Fibroblast of villous mesenchyme (primary cell): Measurements from ENCODE around the gene CEP250. TPM values are rescaled to one million over a fixed set of nuclear protein-coding genes. Genes with fewer than 3 reads are reported as not detected.

Experiments
- DNase-seq: peaks from one replicate; pipeline ENCODE4 v3.0.0-alpha.2; 2010; ENCODE audit warnings: low read depth
- H3K4me3 ChIP-seq: 2 replicates; pipeline ENCODE4 v1.5.1; 2011; ENCODE audit warnings: low read depth, mild to moderate bottlenecking, low read length
- total RNA-seq: library from RNA; depleted of rRNA; stranded (reverse); fragments of >200 nt; gene quantifications from 2 replicates; pipeline ENCODE4 v1.2.3, GENCODE V29; 2012
- TF ChIP-seq, protein P1 (sequence below): IDR thresholded peaks from 2 replicates; pipeline ENCODE4 v1.5.1; 2012; ENCODE audit warnings: low read depth, mild to moderate bottlenecking, low read length; ENCODE audit not compliant: insufficient read depth

The CEP250 gene, protein sequence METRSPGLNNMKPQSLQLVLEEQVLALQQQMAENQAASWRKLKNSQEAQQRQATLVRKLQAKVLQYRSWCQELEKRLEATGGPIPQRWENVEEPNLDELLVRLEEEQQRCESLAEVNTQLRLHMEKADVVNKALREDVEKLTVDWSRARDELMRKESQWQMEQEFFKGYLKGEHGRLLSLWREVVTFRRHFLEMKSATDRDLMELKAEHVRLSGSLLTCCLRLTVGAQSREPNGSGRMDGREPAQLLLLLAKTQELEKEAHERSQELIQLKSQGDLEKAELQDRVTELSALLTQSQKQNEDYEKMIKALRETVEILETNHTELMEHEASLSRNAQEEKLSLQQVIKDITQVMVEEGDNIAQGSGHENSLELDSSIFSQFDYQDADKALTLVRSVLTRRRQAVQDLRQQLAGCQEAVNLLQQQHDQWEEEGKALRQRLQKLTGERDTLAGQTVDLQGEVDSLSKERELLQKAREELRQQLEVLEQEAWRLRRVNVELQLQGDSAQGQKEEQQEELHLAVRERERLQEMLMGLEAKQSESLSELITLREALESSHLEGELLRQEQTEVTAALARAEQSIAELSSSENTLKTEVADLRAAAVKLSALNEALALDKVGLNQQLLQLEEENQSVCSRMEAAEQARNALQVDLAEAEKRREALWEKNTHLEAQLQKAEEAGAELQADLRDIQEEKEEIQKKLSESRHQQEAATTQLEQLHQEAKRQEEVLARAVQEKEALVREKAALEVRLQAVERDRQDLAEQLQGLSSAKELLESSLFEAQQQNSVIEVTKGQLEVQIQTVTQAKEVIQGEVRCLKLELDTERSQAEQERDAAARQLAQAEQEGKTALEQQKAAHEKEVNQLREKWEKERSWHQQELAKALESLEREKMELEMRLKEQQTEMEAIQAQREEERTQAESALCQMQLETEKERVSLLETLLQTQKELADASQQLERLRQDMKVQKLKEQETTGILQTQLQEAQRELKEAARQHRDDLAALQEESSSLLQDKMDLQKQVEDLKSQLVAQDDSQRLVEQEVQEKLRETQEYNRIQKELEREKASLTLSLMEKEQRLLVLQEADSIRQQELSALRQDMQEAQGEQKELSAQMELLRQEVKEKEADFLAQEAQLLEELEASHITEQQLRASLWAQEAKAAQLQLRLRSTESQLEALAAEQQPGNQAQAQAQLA (N-terminal part only)
- total RNA-seq: 14.5 and 22.0 TPM in 2 replicates

DNA sequence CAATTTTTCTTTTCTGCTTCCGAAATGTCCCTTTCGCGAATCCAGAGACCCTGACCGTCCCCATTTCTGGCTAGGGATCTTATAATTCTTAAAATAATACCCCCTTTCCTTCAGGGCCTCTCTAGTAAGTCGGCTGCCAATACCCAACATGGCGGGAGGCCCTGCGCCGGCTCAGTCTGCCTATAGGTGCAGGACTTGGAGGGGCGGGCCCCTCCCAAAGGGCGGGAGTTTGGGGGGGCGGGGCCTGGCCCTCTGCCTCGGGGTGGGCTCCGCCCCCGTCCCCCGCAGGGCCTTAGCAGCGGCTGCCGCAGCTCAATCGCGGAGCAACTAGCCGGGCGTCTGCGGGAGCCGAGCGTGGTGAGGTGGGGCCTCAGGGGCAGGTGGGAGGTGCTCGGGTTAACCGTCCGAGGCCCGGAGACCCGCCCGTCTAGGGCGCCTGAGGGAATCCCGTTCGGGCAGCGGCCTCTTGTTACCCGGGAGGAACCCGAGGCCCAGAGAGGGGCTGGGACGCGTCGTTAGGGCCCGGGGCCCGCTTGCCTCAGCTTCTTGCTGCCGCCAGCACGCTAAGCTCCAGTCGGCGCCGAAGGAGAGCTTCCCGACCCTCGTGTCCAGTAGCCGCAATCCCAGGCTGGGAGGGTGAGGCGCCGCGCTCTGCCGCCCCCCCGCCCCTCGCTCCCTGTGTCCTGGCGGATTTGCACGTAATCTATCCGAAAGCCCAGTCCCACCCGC lies at the start of gene CEP250:
Gene CEP250 (plus strand): TSS at position 718 of the 729 bp plus-strand sequence. CDS start 6,770 bp downstream, outside the sequence.
- TF ChIP-seq, protein P1, sequence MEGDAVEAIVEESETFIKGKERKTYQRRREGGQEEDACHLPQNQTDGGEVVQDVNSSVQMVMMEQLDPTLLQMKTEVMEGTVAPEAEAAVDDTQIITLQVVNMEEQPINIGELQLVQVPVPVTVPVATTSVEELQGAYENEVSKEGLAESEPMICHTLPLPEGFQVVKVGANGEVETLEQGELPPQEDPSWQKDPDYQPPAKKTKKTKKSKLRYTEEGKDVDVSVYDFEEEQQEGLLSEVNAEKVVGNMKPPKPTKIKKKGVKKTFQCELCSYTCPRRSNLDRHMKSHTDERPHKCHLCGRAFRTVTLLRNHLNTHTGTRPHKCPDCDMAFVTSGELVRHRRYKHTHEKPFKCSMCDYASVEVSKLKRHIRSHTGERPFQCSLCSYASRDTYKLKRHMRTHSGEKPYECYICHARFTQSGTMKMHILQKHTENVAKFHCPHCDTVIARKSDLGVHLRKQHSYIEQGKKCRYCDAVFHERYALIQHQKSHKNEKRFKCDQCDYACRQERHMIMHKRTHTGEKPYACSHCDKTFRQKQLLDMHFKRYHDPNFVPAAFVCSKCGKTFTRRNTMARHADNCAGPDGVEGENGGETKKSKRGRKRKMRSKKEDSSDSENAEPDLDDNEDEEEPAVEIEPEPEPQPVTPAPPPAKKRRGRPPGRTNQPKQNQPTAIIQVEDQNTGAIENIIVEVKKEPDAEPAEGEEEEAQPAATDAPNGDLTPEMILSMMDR: no peak
- peak; percentile 95 for DNase-seq
- H3K4me3 ChIP-seq: peak within 1 kb of the TSS; percentile 94

DNA sequence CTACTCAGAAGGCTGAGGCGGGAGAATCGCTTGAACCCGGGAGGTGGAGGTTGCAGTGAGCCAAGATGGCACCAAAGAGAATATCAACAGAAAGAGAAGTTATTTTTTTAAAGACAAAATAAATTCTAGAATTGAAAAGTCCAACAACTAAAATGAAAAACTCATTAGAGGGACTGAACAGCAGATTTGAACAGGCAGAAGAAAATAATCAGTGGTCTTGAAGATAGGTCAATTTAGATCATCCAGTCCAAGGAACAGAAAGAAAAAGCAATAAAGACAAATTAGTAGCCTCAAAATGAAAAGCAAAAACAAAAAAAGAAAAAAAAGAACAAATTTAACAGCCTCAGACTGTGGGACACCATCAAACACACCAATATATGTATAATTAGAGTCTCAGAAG lies 49.6 kb upstream of the CEP250 start:
- TF ChIP-seq, protein P1: no peak
- DNase-seq: no peak
- H3K4me3 ChIP-seq: no peak overlapping the region

DNA sequence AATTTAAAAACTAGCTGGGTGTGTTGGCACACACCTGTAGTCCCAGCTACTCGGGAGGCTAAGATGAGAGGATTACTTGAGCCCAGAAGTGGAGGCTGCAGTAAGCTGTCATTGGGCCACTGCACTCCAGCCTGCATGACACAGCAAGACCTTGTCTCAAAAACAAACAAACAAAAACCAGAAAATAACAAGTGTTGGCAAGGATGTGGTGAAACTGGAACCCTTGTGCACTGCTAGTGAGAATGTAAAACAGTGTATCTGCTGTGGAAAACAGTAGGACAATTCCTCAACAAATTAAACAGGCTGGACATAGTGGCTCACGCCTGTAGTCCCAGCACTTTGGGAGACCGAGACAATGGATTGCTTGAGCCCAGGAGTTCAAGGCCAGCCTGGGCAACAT lies 47.1 kb upstream of the CEP250 start:
- no peak for DNase-seq
- H3K4me3 ChIP-seq: no peak overlapping the region
- TF ChIP-seq, protein P1: no peak

DNA sequence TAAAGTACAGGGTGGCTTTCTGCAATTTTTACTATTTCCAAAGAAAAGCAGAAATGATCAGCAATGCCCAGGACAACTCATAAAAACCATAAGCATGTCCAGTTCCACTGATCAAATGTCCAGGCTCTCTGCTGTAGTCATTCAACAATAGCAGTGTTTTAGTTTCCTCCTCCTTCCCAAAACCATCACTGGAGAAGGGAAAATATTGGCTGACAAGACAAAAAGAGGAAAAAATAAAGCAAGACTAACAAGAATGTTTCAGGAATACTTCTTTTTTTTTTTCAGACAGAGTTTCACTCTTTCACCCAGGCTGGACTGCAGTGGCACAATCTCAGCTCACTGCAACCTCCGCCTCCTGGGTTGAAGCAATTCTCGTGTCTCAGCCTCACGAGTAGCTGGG lies 45.9 kb upstream of the CEP250 start:
- no peak overlapping the region for H3K4me3 ChIP-seq
- no peak for DNase-seq
- TF ChIP-seq, protein P1: no peak

DNA sequence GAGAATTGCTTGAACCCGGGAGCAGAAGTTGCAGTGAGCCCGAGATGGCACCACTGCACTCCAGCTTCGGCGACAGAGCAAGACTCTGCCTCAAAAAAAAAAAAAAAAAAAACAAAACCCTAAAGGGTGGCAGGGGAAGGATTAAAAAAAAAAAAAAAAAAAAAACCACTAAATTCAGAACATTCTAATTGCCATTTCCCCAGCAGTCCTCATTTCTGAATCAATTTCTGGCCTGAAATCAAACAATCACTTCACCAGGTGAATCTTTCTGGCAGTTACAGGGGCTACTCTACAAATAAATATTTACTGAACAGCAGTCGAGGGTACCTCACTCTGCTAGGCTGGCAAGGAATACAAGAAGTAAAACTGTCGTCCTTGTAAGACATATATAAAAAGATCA lies 44.8 kb upstream of the CEP250 start:
- DNase-seq: no peak
- peak overlapping the region; percentile 82 for H3K4me3 ChIP-seq
- TF ChIP-seq, protein P1: no peak

DNA sequence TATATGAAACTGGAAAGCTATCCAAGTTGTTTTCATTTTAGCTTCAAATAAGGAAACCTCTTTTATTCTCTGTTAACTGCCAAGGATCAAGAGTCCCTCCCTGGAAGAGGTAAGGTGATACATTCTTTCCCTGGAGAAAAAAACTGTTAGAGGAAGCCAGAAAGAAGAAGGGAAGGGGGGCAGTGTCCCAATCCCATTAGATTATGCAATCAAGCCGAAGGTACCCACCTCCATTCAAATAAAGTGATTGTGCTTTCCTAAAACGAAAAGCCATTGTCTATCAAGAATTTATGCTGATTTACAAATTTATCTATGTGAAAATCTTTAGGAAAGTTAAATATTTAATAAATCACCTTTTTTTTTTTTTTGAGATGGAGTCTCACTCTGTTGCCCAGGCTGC lies 34.1 kb upstream of the CEP250 start:
- H3K4me3 ChIP-seq: no peak overlapping the region
- TF ChIP-seq, protein P1: no peak

More for the DNA sequence above, 34.1 kb upstream of the CEP250 start:
- no peak for DNase-seq
